CD8-positive, alpha-beta memory T cell (primary cell): ENCODE data around the gene GNAI2. TPM values are rescaled to one million over a fixed set of nuclear protein-coding genes. Genes with fewer than 3 reads are reported as not detected.

Experiments used
- CTCF ChIA-PET: fragments of 350-600 bp; sonication (Branson Sonifier 250); formaldehyde crosslinking; loops from one replicate; lab custom pipeline; 2021; ENCODE audit warnings: antibody characterized with exemption; lab: Charles Lee
- POLR2A ChIA-PET: fragments of 350-600 bp; sonication (Branson Sonifier 250); formaldehyde crosslinking; loops from one replicate; lab custom pipeline; 2021; ENCODE audit warnings: antibody characterized with exemption; lab: Charles Lee
- DNase-seq, 5 donors: peaks; one replicate each; pipeline versions ENCODE4 v3.0.0 to v3.0.0-alpha.2; 2020 to 2022; ENCODE audit warnings: mixed read lengths in 1 of 5
- H3K27ac ChIP-seq: one replicate; pipeline ENCODE4 v1.7.0; 2013; ENCODE audit warnings: low read depth, mild to moderate bottlenecking, low read length, moderate library complexity
- H3K27me3 ChIP-seq: 2 replicates; pipeline ENCODE4 v1.7.0; 2013; ENCODE audit warnings: low read length, mild to moderate bottlenecking; ENCODE audit not compliant: insufficient read depth, poor library complexity, severe bottlenecking
- H3K36me3 ChIP-seq: 2 replicates; pipeline ENCODE4 v1.7.0; 2013; ENCODE audit warnings: mild to moderate bottlenecking, low read length, moderate library complexity; ENCODE audit not compliant: insufficient read depth
- H3K4me1 ChIP-seq: 2 replicates; pipeline ENCODE4 v1.7.0; 2013; ENCODE audit warnings: mild to moderate bottlenecking, low read length, moderate library complexity; ENCODE audit not compliant: insufficient read depth
- H3K4me3 ChIP-seq: 2 replicates; pipeline ENCODE4 v1.7.0; 2013; ENCODE audit warnings: mild to moderate bottlenecking, low read length
- H3K9me3 ChIP-seq: 2 replicates; pipeline ENCODE4 v1.7.0; 2013; ENCODE audit warnings: mild to moderate bottlenecking, low read length
- H3K27ac Mint-ChIP-seq, 8 donors: one replicate each; pipeline ENCODE4 v1.8.0; 2020 to 2021; ENCODE audit warnings: mixed read lengths in 8 of 8, mild to moderate bottlenecking in 6 of 8, inconsistent platforms in 3 of 8, moderate library complexity in 3 of 8
- H3K27me3 Mint-ChIP-seq, 2 donors: one replicate each; pipeline ENCODE4 v1.8.0; 2020 to 2021; ENCODE audit warnings: mixed read lengths in 2 of 2, mild to moderate bottlenecking in 1 of 2, moderate library complexity in 1 of 2
- H3K36me3 Mint-ChIP-seq, 3 donors: one replicate each; pipeline ENCODE4 v1.8.0; 2020 to 2021; ENCODE audit warnings: mixed read lengths in 3 of 3, inconsistent platforms in 1 of 3, mild to moderate bottlenecking in 1 of 3
- H3K4me1 Mint-ChIP-seq, 3 donors: one replicate each; pipeline ENCODE4 v1.8.0; 2020 to 2021; ENCODE audit warnings: mixed read lengths in 3 of 3, inconsistent platforms in 1 of 3, mild to moderate bottlenecking in 1 of 3
- H3K4me3 Mint-ChIP-seq, 7 donors: one replicate each; pipeline ENCODE4 v1.8.0; 2020 to 2021; ENCODE audit warnings: mixed read lengths in 7 of 7, mild to moderate bottlenecking in 6 of 7, moderate library complexity in 4 of 7, inconsistent platforms in 2 of 7
- H3K9me3 Mint-ChIP-seq, 5 donors: one replicate each; pipeline ENCODE4 v1.8.0; 2020 to 2022; ENCODE audit warnings: mixed read lengths in 5 of 5, mild to moderate bottlenecking in 3 of 5, moderate library complexity in 2 of 5, inconsistent platforms in 1 of 5
- polyA plus RNA-seq: library from polyadenylated mRNA; unstranded; fragments of 300-500 nt; fragmentation: Illumina TruSeq; gene quantifications from one replicate; pipeline ENCODE4 v1.2.3, GENCODE V29; 2021
- total RNA-seq, 2 experiments: library from RNA; stranded (reverse); gene quantifications; one replicate each; pipeline ENCODE4 v1.2.3, GENCODE V29; 2021

GNAI2 gene
- total and polyA plus RNA-seq, 3 experiments from 2014 or later: 259 to 665 (median 265) TPM

DNA sequence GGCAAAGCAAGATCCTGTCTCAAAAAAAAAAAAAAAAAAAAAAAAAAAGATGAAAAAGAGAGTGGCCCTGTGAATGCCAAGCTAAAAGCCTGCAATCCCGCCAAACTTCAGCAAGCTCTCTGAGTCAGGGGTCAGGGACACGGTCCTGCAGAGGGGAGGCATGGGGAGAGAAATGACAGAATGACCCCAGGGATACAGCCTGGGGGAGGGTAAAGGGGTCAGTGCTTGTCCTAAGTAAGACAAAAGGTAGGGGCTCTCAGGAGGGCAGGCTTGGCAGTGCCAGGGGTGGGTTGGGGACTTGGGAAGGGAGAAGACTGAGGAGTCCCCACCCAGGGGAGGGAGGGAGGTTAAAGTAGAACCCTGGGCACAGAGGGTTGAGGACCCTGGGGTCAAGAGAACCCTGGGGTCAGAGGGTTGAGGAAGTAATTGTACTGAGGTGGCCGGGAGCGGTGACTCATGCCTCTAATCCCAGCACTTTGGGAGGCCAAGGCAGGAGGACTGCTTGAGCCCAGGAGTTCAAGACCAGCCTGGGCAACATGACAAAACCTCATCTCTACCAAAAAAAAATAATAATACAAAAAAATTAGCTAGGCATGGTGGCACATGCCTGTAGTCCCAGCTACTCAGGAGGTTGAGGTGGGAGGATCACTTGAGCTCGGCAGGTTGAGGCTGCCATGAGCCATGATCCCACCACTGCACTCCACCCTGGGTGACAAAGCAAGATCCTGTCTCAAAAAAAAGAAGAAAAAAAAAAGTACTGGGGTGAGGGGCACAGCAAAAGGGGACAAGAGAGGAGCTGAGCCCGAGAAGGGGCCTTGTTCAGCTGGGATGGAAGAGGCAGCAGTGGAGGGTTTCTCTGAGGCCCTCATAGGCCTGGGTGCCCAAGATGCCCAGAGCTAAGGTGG, 27.7 kb downstream of the GNAI2 start:
- Histone ChIP-seq H3K36me3 (no peaks in the 10 kb centered on the region), H3K9me3 (no peaks in the 10 kb centered on the region), H3K4me1 (peaks cover 5% of the 10 kb centered on the region), H3K27me3 (no peaks in the 10 kb centered on the region), H3K27ac (no peak overlapping the region), H3K4me3 (no peak overlapping the region)
- Mint-ChIP-seq H3K4me3 (no peak overlapping the region), H3K27ac (peak overlapping the region in 2 of 8 donors; percentile 72 to 93), H3K4me1 (peaks cover 0 to 9% (median 5%) of the 10 kb centered on the region in 3 donors), H3K9me3 (no peaks in the 10 kb centered on the region), H3K36me3 (peaks cover 0 to 6% (median 0%) of the 10 kb centered on the region in 3 donors), H3K27me3 (peaks cover 0 to 6% of the 10 kb centered on the region in 2 donors)
- POLR2A ChIA-PET: interaction anchor here (0.5 to 0.6 kb wide), 2 partner anchors 20 to 149 kb away, joined by 3 to 5 read pairs; no protein-coding TSS in a partner anchor
- DNase-seq: no peak
- CTCF ChIA-PET: interaction anchor here (0.6 to 2.3 kb wide), 10 partner anchors 11 to 149 kb away, joined by 3 to 9 read pairs (median 4); no protein-coding TSS in a partner anchor

- Mint-ChIP-seq H3K27ac (peak overlapping the region in 1 of 8 donors; percentile 72), H3K27me3 (peaks cover 0 to 7% of the 10 kb centered on the region in 2 donors), H3K4me3 (no peak overlapping the region), H3K4me1 (peaks cover 0 to 8% (median 5%) of the 10 kb centered on the region in 3 donors), H3K36me3 (peaks cover 0 to 1% (median 0%) of the 10 kb centered on the region in 3 donors), H3K9me3 (no peaks in the 10 kb centered on the region)
- CTCF ChIA-PET: interaction anchor here (0.6 to 2.3 kb wide), 8 partner anchors 8 to 70 kb away, joined by 3 to 9 read pairs (median 5); no protein-coding TSS in a partner anchor
- Histone ChIP-seq H3K27ac (no peak overlapping the region), H3K9me3 (no peaks in the 10 kb centered on the region), H3K27me3 (no peaks in the 10 kb centered on the region), H3K4me3 (no peak overlapping the region), H3K36me3 (no peaks in the 10 kb centered on the region), H3K4me1 (peaks cover 4% of the 10 kb centered on the region)
- no peak for DNase-seq
- POLR2A ChIA-PET: interaction anchor here (0.5 kb wide), 1 partner anchor 149 kb away, joined by 3 read pairs; no protein-coding TSS in a partner anchor
Measured at GRCh38 chr3:50264383-50264963, 28.5 kb downstream of the GNAI2 start.

DNA sequence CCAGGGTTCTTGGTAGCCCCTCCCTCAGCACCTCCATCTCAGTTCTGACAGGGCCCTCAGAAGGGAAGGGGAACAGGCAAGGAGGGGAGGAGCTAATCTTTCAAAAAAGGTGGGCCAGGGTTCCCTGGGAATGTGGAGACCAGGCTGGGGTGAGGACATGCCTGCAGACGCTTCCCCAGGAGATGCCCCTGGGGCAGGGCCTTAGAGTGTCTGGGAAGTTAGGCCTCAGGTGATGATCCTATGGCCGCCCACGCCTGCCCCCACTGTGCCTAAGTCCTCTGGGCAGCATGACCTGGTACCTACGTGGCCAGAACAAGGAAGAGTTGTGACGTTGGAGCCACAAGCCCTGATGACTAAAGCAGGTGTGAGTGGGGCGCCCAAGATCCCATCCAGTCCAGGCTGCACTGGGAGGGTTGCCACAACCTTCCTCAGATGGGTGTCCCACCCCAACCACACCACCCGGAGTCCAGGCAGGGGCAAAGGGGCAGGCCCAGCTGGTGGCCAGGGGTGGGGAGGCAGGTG, 29.0 kb downstream of the GNAI2 start:
- CTCF ChIA-PET: interaction anchor here (0.6 to 2.2 kb wide), 3 partner anchors 9 to 22 kb away, joined by 5 to 7 read pairs (median 5); no protein-coding TSS in a partner anchor
- H3K4me3 ChIP-seq: no peak overlapping the region

DNA sequence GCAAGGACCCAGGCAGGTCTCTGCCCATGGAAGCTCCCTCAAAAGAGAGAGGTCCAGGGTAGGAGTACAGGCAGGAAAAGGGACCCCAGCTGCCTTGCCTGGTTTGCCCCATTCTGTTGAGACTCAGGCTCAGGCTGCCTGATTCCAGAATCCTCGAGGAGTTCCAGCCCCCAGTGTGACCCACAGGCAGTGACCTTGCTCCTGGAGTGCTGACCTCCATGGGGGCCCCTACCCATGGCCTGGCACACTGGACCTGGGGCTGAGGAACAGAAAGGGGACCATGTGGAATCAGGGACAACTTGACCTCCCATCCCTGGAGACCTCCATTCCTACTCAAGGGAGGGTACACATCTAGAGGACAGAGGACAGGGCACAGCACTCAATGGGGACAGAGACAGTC, 29.6 kb downstream of the GNAI2 start:
- POLR2A ChIA-PET: interaction anchor here (0.5 kb wide), 1 partner anchor 135 kb away, joined by 3 read pairs; no protein-coding TSS in a partner anchor
- H3K36me3 Mint-ChIP-seq: no peaks in the 10 kb centered on the region

More for the DNA sequence above, 29.0 kb downstream of the GNAI2 start:
- Mint-ChIP-seq H3K4me1 (peaks cover 0 to 3% (median 2%) of the 10 kb centered on the region in 3 donors), H3K27me3 (peaks cover 0 to 7% of the 10 kb centered on the region in 2 donors), H3K36me3 (no peaks in the 10 kb centered on the region), H3K9me3 (no peaks in the 10 kb centered on the region), H3K4me3 (no peak overlapping the region), H3K27ac (peak overlapping the region in 1 of 8 donors; percentile 43)
- DNase-seq: no peak
- H3K27ac ChIP-seq: no peak overlapping the region
- H3K27me3 ChIP-seq: no peaks in the 10 kb centered on the region
- no peaks in the 10 kb centered on the region for H3K4me1 ChIP-seq
- no peaks in the 10 kb centered on the region for H3K9me3 ChIP-seq
- no peaks in the 10 kb centered on the region for H3K36me3 ChIP-seq
- POLR2A ChIA-PET: no interaction called here

DNA sequence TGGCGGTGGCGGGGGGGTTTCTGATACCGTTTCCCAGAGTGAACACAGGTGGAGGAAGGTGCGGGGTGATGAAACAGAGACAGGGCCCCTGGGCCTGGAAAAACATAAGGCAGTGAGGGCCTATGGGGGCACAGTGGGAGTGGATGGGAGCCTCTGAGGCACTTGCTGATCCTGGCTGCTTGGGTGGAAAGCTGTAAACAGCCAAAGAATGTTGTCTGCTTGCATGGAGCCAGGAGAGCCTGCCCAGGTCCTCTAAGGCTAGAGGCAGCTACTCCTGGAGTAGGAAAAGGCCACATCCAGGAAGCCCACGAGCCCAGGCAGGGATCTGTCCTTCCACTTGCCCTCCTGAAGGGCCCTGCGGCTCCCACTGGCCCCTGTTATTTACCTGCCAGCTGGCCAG, 30.0 kb downstream of the GNAI2 start:
- Histone ChIP-seq H3K4me3 (no peak overlapping the region), H3K27me3 (no peaks in the 10 kb centered on the region), H3K27ac (no peak overlapping the region), H3K9me3 (no peaks in the 10 kb centered on the region), H3K4me1 (no peaks in the 10 kb centered on the region), H3K36me3 (no peaks in the 10 kb centered on the region)
- POLR2A ChIA-PET: interaction anchor here (0.5 kb wide), 1 partner anchor 136 kb away, joined by 3 read pairs; no protein-coding TSS in a partner anchor
- Mint-ChIP-seq H3K9me3 (no peaks in the 10 kb centered on the region), H3K4me3 (no peak overlapping the region), H3K36me3 (no peaks in the 10 kb centered on the region), H3K27me3 (peaks cover 0 to 7% of the 10 kb centered on the region in 2 donors), H3K4me1 (no peaks in the 10 kb centered on the region), H3K27ac (no peak overlapping the region)
- DNase-seq: no peak
- CTCF ChIA-PET: interaction anchor here (0.7 to 2.4 kb wide), 3 partner anchors 10 to 71 kb away, joined by 3 to 12 read pairs (median 7); no protein-coding TSS in a partner anchor

More for the DNA sequence above, 29.6 kb downstream of the GNAI2 start:
- H3K36me3 ChIP-seq: no peaks in the 10 kb centered on the region
- H3K9me3 ChIP-seq: no peaks in the 10 kb centered on the region
- Mint-ChIP-seq H3K4me1 (peaks cover 0 to under 1% (median under 1%) of the 10 kb centered on the region in 3 donors), H3K27ac (no peak overlapping the region), H3K27me3 (peaks cover 0 to 7% of the 10 kb centered on the region in 2 donors), H3K9me3 (no peaks in the 10 kb centered on the region), H3K4me3 (no peak overlapping the region)
- CTCF ChIA-PET: interaction anchor here (2.1 kb wide), 1 partner anchor 19 kb away, joined by 7 read pairs; no protein-coding TSS in a partner anchor
- no peaks in the 10 kb centered on the region for H3K4me1 ChIP-seq
- no peak for DNase-seq
- H3K27ac ChIP-seq: no peak overlapping the region
- H3K4me3 ChIP-seq: no peak overlapping the region
- H3K27me3 ChIP-seq: no peaks in the 10 kb centered on the region

DNA sequence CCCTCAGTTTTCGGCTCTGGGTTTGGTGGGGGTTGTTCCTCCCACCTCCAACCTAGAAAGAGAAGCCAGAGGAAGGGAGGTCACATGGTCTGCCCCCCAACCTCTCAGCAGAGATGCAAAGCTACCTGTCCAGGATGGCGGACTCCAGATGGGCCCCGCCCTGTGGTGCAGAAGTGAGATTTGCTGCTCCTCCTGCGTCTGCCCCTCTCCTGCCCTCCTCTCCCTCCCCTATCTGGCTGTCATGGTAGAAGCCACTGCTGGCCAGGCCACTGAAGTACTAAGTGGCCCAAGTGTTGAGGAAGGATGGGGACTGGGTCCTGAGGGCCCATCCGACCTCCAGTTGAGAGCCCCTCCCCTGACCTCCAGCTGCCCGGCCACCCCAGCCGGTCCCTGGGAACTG, 30.8 kb downstream of the GNAI2 start:
- Mint-ChIP-seq H3K27ac (no peak overlapping the region), H3K9me3 (no peaks in the 10 kb centered on the region), H3K27me3 (peaks cover 0 to 7% of the 10 kb centered on the region in 2 donors), H3K4me1 (peaks cover 0 to 3% (median 0%) of the 10 kb centered on the region in 3 donors), H3K36me3 (no peaks in the 10 kb centered on the region), H3K4me3 (no peak overlapping the region)
- Histone ChIP-seq H3K4me3 (no peak overlapping the region), H3K36me3 (no peaks in the 10 kb centered on the region), H3K27ac (no peak overlapping the region), H3K27me3 (no peaks in the 10 kb centered on the region), H3K4me1 (no peaks in the 10 kb centered on the region), H3K9me3 (no peaks in the 10 kb centered on the region)
- ChIA-PET POLR2A (no interaction called here), CTCF (interaction anchor here (0.7 to 2.4 kb wide), 5 partner anchors 9 to 75 kb away, joined by 3 to 12 read pairs (median 6); partner anchors contain the start of gene GNAT1)
- DNase-seq: no peak

GRCh38 chr3:50267280-50267913, 31.4 kb downstream of the GNAI2 start:
- H3K9me3 Mint-ChIP-seq: no peaks in the 10 kb centered on the region

More at GRCh38 chr3:50267280-50267913, 31.4 kb downstream of the GNAI2 start:
- H3K27ac Mint-ChIP-seq: no peak overlapping the region
- no peak overlapping the region for H3K27ac ChIP-seq
- no peaks in the 10 kb centered on the region for H3K27me3 ChIP-seq
- CTCF ChIA-PET: interaction anchor here (1.0 to 2.4 kb wide), 5 partner anchors 8 to 75 kb away, joined by 3 to 12 read pairs (median 6); partner anchors contain the start of gene GNAT1
- peaks cover 0 to 3% (median 0%) of the 10 kb centered on the region in 3 donors for H3K4me1 Mint-ChIP-seq
- H3K4me3 Mint-ChIP-seq: no peak overlapping the region
- no peaks in the 10 kb centered on the region for H3K4me1 ChIP-seq
- H3K36me3 Mint-ChIP-seq: no peaks in the 10 kb centered on the region
- DNase-seq: no peak
- H3K27me3 Mint-ChIP-seq: peaks cover 0 to 7% of the 10 kb centered on the region in 2 donors
- no peak overlapping the region for H3K4me3 ChIP-seq
- H3K9me3 ChIP-seq: no peaks in the 10 kb centered on the region
- no peaks in the 10 kb centered on the region for H3K36me3 ChIP-seq
- POLR2A ChIA-PET: no interaction called here
